HCT116 (cell line): ENCODE measurements around the gene SLC2A2. TPM values are rescaled to one million over a fixed set of nuclear protein-coding genes. Genes with fewer than 3 reads are reported as not detected.

Experiments used
- ATAC-seq: fragments of 200-7000 bp; cut with Tn5 transposase; 2 replicates; pipeline ENCODE4 v1.9.1; 2020; ENCODE audit warnings: mild to moderate bottlenecking, moderate library complexity
- BruUV-seq: library from RNA; stranded (reverse); fragments of 400-500 nt; replicated peaks from 2 replicates; lab custom pipeline; 2021; lab: Mats Ljungman, UMichigan
- CTCF ChIA-PET: fragments of 300-600 bp; sonication (Branson Sonifier 250); formaldehyde crosslinking; loops from one replicate; lab custom pipeline; 2021; ENCODE audit warnings: antibody characterized with exemption; lab: Charles Lee
- POLR2A ChIA-PET: fragments of 300-600, 350-600 bp; sonication (Branson Sonifier 250); formaldehyde crosslinking; loops from one replicate; lab custom pipeline; 2021; ENCODE audit warnings: antibody characterized with exemption; lab: Charles Lee
- RAD21 ChIA-PET, 2 experiments: fragments of 300-600 bp; sonication (Branson Sonifier 250); formaldehyde crosslinking; loops; one replicate each; lab custom pipeline; 2023; ENCODE audit warnings: low total read pairs in 2 of 2; ENCODE audit not compliant: uncharacterized antibody in 2 of 2, unreplicated experiment in 2 of 2, low non-redundant PET in 1 of 2; lab: Charles Lee
- DNase-seq: peaks from one replicate; pipeline ENCODE4 v3.0.0-alpha.2; 2010; ENCODE audit warnings: low read depth, low spot score
- H2AFZ ChIP-seq: fragments of 200-600 bp; shearing (Covaris generic), sonication (generic); 2 replicates; pipeline ENCODE4 v1.6.1; 2017; ENCODE audit warnings: low read depth, mixed run types, mixed read lengths, antibody characterized with exemption, low read length; ENCODE audit not compliant: poor library complexity, severe bottlenecking
- H3K27ac ChIP-seq: 2 replicates; pipeline ENCODE4 v1.5.1; 2012; ENCODE audit warnings: low read depth, low read length
- H3K27me3 ChIP-seq: fragments of 200-600 bp; sonication (generic); 2 replicates; pipeline ENCODE4 v1.6.1; 2016; ENCODE audit warnings: mixed run types, low read length, mixed read lengths; ENCODE audit not compliant: insufficient read depth
- H3K36me3 ChIP-seq, 2 experiments: fragments of 200-500 bp in 1 of 2; fragments of 200-600 bp in 1 of 2; sonication (Bioruptor generic) in 1 of 2; sonication (generic) in 1 of 2; 2 replicates each; pipeline versions ENCODE4 v1.5.1 to v1.6.1; 2014 to 2016; ENCODE audit warnings: low read length in 2 of 2, inconsistent platforms in 1 of 2, mixed read lengths in 1 of 2, mixed run types in 1 of 2; ENCODE audit not compliant: insufficient read depth in 2 of 2, control insufficient read depth in 1 of 2
- H3K4me1 ChIP-seq, 2 experiments: fragments of 200-600 bp in 1 of 2; sonication (generic) in 1 of 2; 2 replicates each; pipeline versions ENCODE4 v1.5.1 to v1.6.1; 2012 to 2017; ENCODE audit warnings: low read length in 2 of 2, inconsistent platforms in 1 of 2, mild to moderate bottlenecking in 1 of 2, mixed read lengths in 1 of 2, mixed run types in 1 of 2, moderate library complexity in 1 of 2; ENCODE audit not compliant: insufficient read depth in 2 of 2, control insufficient read depth in 1 of 2
- H3K4me2 ChIP-seq: fragments of 200-600 bp; sonication (generic); 2 replicates; pipeline ENCODE4 v1.6.1; 2017; ENCODE audit warnings: mixed run types, low read length, mixed read lengths
- H3K4me3 ChIP-seq, 2 experiments: fragments of 200-600 bp in 1 of 2; sonication (generic) in 1 of 2; replicated peaks in 1 of 2; 2 replicates each; pipeline ENCODE4 v1.5.1; 2011 to 2016; ENCODE audit warnings: low read length in 2 of 2, control low read depth in 1 of 2, low read depth in 1 of 2, mild to moderate bottlenecking in 1 of 2, mixed read lengths in 1 of 2, mixed run types in 1 of 2
- H3K79me2 ChIP-seq: fragments of 200-600 bp; sonication (generic); 2 replicates; pipeline ENCODE4 v1.6.1; 2017; ENCODE audit warnings: mild to moderate bottlenecking, mixed run types, low read length, moderate library complexity, mixed read lengths; ENCODE audit not compliant: insufficient read depth
- H3K9ac ChIP-seq: fragments of 200-600 bp; sonication (generic); 2 replicates; pipeline ENCODE4 v1.6.1; 2016; ENCODE audit warnings: low read length, mixed read lengths
- H3K9me2 ChIP-seq: fragments of 200-600 bp; sonication (generic), shearing (Covaris generic); 2 replicates; pipeline ENCODE4 v1.6.1; 2017; ENCODE audit warnings: mixed run types, mild to moderate bottlenecking, moderate library complexity; ENCODE audit not compliant: insufficient read depth
- H3K9me3 ChIP-seq, 2 experiments: fragments of 200-500 bp in 1 of 2; fragments of 200-600 bp in 1 of 2; sonication (Bioruptor generic) in 1 of 2; sonication (generic) in 1 of 2; 2 replicates each; pipeline ENCODE4 v1.6.1; 2014 to 2017; ENCODE audit warnings: low read length in 2 of 2, mixed read lengths in 2 of 2, inconsistent platforms in 1 of 2, low read depth in 1 of 2, mild to moderate bottlenecking in 1 of 2, mixed run types in 1 of 2, moderate library complexity in 1 of 2; ENCODE audit not compliant: control insufficient read depth in 1 of 2, insufficient read depth in 1 of 2
- H4K20me1 ChIP-seq: fragments of 200-600 bp; sonication (generic), shearing (Covaris generic); 2 replicates; pipeline ENCODE4 v1.6.1; 2017; ENCODE audit warnings: mixed run types, mild to moderate bottlenecking, moderate library complexity; ENCODE audit not compliant: insufficient read depth
- ATF3 ChIP-seq: IDR thresholded peaks from 2 replicates; pipeline ENCODE4 v1.6.1; 2012
- CBX3 ChIP-seq: IDR thresholded peaks from 2 replicates; pipeline ENCODE4 v1.6.1; 2012; ENCODE audit warnings: low read depth
- CEBPB ChIP-seq: IDR thresholded peaks from 2 replicates; pipeline ENCODE4 v1.6.1; 2012; ENCODE audit warnings: low read depth
- ELF1 ChIP-seq: IDR thresholded peaks from 2 replicates; pipeline ENCODE4 v1.6.1; 2012; ENCODE audit warnings: low read depth, borderline replicate concordance
- POLR2AphosphoS5 ChIP-seq: IDR thresholded peaks from 2 replicates; pipeline ENCODE4 v1.6.1; 2011; ENCODE audit warnings: mild to moderate bottlenecking, low read depth, low read length, moderate library complexity
- RAD21 ChIP-seq: IDR thresholded peaks from 2 replicates; pipeline ENCODE4 v1.6.1; 2012; ENCODE audit warnings: low read depth, mild to moderate bottlenecking
- REST ChIP-seq: IDR thresholded peaks from 2 replicates; pipeline ENCODE4 v1.6.1; 2012; ENCODE audit warnings: low read depth
- SIN3A ChIP-seq: IDR thresholded peaks from 2 replicates; pipeline ENCODE4 v1.6.1; 2012; ENCODE audit warnings: low read depth
- SP1 ChIP-seq: IDR thresholded peaks from 2 replicates; pipeline ENCODE4 v1.6.1; 2012; ENCODE audit warnings: low read depth
- SRF ChIP-seq: IDR thresholded peaks from 2 replicates; pipeline ENCODE4 v1.6.1; 2012; ENCODE audit warnings: low read depth
- TCF7L2 ChIP-seq: IDR thresholded peaks from 2 replicates; pipeline ENCODE4 v1.7.0; 2011; ENCODE audit warnings: borderline replicate concordance, inconsistent platforms; ENCODE audit not compliant: insufficient read depth, insufficient read length; ENCODE audit errors: extremely low read depth
- YY1 ChIP-seq: IDR thresholded peaks from 2 replicates; pipeline ENCODE4 v1.6.1; 2011; ENCODE audit warnings: low read length, low read depth, moderate library complexity, mild to moderate bottlenecking; ENCODE audit not compliant: insufficient replicate concordance; ENCODE audit errors: extremely low read depth
- ZBTB33 ChIP-seq: IDR thresholded peaks from 2 replicates; pipeline ENCODE4 v1.6.1; 2011; ENCODE audit warnings: mild to moderate bottlenecking, low read length, moderate library complexity; ENCODE audit not compliant: insufficient replicate concordance; ENCODE audit errors: extremely low read depth
- ZFX ChIP-seq: fragments of 450-650 bp; IDR thresholded peaks from 2 replicates; pipeline ENCODE4 v1.6.1; 2017
- intact Hi-C: fragments of 100-400 bp; cut with micrococcal nuclease; formaldehyde crosslinking; loops from 2 replicates; pipeline ENCODE4 v1.10.0; 2022
- total RNA-seq: library from RNA; stranded (reverse); gene quantifications from one replicate; pipeline ENCODE4 v1.2.1, GENCODE V29; 2021; ENCODE audit not compliant: unreplicated experiment

Gene SLC2A2
- total RNA-seq, 1 experiment from 2014 or later, result not detected

- H3K9me3 ChIP-seq, result no peaks in the 10 kb centered on the region
- ATAC-seq, result no peak
- H3K4me2 ChIP-seq, result no peak overlapping the region
- H3K4me1 ChIP-seq, result no peaks in the 10 kb centered on the region
- POLR2A ChIA-PET, result no interaction called here
- H2AFZ ChIP-seq, result no peak overlapping the region
- H3K9me2 ChIP-seq, result no peaks in the 10 kb centered on the region
- no peak for TF ChIP-seq SIN3A
- TF ChIP-seq SRF, result no peak
- H3K27ac ChIP-seq, result no peak overlapping the region
- no TSS peak for BruUV-seq
- no peaks in the 10 kb centered on the region for H3K27me3 ChIP-seq
- intact Hi-C loops, result loop anchor here (10.0 kb wide), 2 partner anchors 678 to 1378 kb away; no protein-coding TSS in a partner anchor
- no peak for DNase-seq
- CTCF ChIA-PET, result interaction anchor here (1.9 kb wide), 1 partner anchor 83 kb away, joined by 6 read pairs; no protein-coding TSS in a partner anchor
- H3K9ac ChIP-seq, result no peak overlapping the region
- no peaks in the 10 kb centered on the region for H4K20me1 ChIP-seq
- no peaks in the 10 kb centered on the region for H3K79me2 ChIP-seq
- no peaks in the 10 kb centered on the region for H3K36me3 ChIP-seq
- RAD21 ChIA-PET, result no interaction called here
- H3K4me3 ChIP-seq, result no peak overlapping the region
Measured at GRCh38 chr3:170967126-170967525, 59.4 kb downstream of the SLC2A2 start.

- Histone ChIP-seq H3K9me3 (no peaks in the 10 kb centered on the region), H3K4me1 (no peaks in the 10 kb centered on the region), H3K4me3 (no peak overlapping the region), H4K20me1 (no peaks in the 10 kb centered on the region), H2AFZ (no peak overlapping the region), H3K27ac (no peak overlapping the region), H3K4me2 (no peak overlapping the region), H3K27me3 (no peaks in the 10 kb centered on the region), H3K36me3 (no peaks in the 10 kb centered on the region), H3K9me2 (no peaks in the 10 kb centered on the region), H3K9ac (no peak overlapping the region), H3K79me2 (no peaks in the 10 kb centered on the region)
- RAD21 ChIA-PET, result no interaction called here
- intact Hi-C loops, result loop anchor here (10.0 kb wide), 2 partner anchors 678 to 1378 kb away; no protein-coding TSS in a partner anchor
- BruUV-seq, result no TSS peak
- no peak for DNase-seq
- POLR2A ChIA-PET, result no interaction called here
- ATAC-seq, result no peak
- CTCF ChIA-PET, result interaction anchor here (1.9 kb wide), 1 partner anchor 84 kb away, joined by 6 read pairs; no protein-coding TSS in a partner anchor
- TF ChIP-seq POLR2AphosphoS5 (no peak), ELF1 (no peak), TCF7L2 (no peak), ZFX (no peak), CBX3 (no peak), SRF (no peak), REST (no peak), SIN3A (no peak), RAD21 (no peak), SP1 (no peak), ATF3 (no peak), YY1 (no peak), CEBPB (no peak), ZBTB33 (no peak)
Measured at GRCh38 chr3:170966495-170966894, 60.0 kb downstream of the SLC2A2 start.
